GM21576 (cell line): ENCODE data around the gene KATNIP.

ENCODE experiments used
- ATAC-seq: cut with Tn5 transposase; IDR thresholded peaks from one replicate; pipeline ENCODE4 v1.9.1; 2021; ENCODE audit warnings: mild to moderate bottlenecking, moderate library complexity; ENCODE audit not compliant: unreplicated experiment

The KATNIP gene

DNA sequence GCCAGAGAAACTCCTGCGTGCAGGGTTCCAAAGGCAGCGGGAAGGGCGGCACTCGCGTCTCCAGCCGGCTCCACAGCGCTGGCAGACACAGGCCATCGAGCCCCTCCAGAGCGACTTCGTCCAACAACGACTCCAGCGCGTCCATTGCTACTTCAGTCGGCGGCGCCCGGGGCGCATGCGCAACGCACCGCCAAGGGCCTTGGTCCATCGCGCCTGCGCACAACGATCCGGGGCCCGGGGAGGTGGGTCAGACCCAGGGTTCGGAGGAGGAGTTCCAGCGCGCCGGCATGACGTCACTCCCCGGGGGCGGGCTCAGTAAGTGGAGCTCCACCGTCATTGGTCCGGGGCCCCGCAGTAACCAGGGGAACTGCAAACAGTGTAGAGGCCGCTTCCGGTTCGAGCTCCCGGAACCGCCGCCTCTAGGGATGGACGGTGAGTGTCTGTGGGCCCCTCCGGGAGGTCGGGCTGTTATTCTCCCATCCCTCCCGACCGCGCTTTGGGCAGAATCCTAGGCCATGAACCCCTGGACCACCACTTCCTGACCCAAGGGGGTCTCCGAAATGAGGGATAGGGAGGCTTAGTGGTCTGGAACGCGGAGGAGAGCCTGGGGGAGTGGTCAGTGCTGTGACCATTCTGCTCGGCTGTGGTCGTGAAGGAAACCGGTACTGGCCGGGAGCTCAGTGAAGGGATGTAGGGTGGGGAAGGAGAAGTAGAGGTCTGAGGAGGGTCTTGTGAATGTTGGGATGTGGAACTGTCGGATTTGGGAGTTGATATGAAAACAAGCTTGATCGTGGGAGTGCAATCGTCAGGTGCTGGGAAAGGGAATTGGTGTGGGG is at the start of gene KATNIP, which contains the start of gene GTF3C1:
Gene KATNIP (plus strand): TSS at position 399 of the 836 bp plus-strand sequence. CDS start 27 bp downstream, at position 426.
Gene GTF3C1 (minus strand): TSS at position 168 of the 836 bp plus-strand sequence. CDS start 23 bp downstream, at position 145.
- ATAC-seq = peak; percentile 96

DNA sequence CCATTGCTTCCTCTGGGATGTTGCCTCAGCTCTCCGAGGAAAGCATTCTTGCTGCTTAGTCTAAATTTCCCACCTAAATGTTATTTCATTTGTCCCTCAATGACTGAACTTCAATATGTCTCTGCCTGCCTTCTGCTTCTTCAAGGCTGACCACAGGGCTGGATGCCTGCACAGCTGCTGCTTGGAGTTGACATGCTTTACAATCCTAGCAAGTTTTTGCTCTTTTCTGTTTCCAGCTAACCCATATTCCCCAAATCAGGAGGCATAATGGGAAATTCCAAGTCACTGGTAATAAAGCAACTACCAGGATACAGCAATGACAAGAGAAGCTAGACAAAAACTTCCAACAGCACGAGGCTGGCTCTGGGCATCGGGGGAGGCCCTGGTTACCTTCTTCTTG is 49.1 kb upstream of the KATNIP start:
- ATAC-seq = no peak

DNA sequence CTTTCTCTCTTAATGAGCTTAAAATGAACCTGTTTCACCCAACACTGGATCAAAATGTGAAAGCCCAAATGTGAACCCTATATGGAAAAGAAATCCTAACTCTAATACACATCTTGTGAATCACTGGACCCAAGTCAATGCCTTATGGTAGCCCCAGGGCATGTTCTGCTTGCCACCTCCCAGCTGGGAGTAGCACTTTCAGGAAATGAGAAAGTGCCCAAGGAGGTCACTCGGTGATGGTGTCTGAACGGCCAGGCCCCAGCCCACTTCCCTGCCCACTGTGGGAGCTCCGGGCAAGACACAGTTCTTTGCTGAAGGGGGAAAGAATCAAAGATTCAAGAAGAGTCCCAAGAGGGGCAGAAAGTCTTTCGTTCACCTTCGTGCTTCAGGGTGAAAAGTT is 46.3 kb upstream of the KATNIP start:
- ATAC-seq = no peak

DNA sequence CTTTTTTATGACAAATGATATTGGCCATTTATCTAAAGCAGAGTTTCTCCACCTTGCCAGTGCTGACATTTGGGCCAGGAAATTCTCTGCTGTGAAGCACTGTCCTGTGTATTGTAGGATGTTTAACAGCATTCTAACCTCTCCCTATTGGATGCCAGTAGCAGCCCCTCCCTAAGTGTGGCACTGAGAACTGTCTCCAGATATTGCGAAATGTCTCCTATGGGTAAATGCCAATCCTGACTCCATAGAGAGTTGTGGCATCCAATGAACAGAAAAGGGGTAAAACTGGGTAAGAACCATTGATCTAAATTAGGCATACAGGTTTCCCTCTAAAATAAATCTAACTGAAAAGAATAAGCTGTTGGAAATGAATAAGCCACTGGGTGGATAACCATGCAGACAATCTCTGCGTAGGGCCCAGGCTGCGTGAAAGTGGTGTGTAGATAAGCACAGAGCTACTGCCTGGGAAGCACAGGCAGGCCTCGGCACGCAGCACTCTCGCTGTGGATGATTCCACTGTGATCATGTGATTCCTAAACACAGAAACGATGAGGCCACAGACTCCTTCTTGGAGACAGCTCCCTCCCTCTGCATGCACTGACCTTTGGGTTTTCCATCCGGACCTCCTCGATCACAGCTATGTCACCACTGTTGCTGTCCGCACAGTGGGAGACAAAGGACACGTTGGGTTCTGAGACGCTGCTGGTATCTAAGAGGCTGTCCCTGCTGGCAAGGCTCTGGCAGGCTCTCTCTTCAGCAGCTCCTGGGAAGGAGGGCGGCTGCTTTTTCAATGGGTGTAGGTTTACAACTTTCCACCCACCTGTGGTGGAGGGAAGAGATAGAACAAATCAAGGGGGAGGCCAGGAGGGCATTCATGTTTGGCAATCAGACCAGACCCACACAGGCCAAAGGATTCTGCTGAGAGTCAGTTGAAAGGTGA is 44.4 kb upstream of the KATNIP start:
- ATAC-seq = no peak

DNA sequence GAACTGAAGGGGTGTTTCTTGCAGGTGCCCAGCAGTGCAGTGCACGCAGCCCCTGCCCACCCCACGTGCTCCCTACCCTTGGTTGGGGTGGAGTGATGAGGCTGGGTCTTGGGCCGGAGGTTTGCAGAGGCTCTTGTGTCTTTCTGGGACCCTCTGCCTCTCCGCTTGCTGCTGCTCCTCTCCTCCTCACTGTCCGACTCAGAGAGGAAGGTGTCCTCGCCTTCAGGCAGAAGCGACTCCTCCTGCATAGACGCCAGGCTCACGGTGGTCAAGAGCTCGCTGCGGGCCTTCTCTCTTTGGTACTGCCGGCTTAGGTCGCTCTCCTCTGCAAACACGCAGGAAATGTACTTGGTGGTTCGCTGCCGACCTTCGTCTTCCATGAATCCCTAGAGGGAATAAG is 43.2 kb upstream of the KATNIP start:
- no peak for ATAC-seq

DNA sequence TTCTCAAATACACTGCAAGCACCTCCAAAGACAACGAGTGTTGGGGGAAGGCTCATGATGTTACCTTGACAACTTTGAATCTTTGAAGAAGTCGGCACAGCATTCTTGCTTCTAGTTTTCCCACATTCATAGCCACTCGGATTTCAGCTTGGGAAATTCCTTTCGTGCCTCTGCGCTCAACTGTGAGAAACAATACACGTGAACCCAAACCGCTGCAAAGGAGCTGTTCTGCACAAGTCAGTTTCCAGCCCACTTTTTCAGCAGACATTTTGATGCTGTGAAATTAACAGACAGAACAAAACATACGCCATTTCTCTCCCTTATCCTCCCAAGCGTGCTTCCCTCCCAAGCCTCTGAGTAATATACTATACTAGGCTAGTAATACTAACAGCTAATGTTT is 41.5 kb upstream of the KATNIP start:
- ATAC-seq = no peak

DNA sequence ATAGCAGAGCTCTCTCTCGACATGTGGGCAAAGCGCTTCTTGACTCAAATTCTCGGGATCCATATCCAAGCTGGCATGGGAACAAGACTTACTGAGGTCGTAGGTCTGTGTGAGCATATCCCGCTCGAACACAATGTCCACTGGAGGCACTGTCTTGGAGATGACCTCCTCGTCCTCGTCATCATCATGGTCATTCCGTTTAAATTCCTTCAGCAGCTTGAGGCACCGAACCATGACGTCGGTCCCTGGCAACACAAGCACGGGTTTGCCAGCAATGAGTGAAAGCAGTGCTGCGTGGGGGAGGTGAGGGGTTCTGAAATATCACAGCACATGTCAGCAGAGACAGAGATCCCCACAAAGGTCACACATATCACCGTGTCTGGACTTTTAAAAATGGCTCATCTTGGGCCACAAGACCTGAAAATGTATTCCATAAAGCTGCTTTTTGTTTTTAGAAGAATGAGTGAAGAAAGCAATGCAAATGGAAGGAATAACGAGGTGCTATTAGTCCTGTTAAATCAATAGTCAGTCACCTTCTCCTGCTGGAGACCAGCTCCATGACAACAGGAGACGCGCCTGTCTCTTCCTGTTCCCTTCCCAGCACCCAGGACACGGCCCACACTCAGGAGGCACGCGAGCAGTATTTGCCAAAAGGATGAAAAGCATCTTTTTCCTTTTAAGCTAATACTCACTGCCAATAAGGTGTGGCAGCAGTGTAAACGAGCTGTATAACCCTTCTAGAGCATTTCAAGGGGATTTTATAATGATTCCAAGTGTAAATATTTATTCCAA is 38.1 kb upstream of the KATNIP start:
- ATAC-seq = no peak

DNA sequence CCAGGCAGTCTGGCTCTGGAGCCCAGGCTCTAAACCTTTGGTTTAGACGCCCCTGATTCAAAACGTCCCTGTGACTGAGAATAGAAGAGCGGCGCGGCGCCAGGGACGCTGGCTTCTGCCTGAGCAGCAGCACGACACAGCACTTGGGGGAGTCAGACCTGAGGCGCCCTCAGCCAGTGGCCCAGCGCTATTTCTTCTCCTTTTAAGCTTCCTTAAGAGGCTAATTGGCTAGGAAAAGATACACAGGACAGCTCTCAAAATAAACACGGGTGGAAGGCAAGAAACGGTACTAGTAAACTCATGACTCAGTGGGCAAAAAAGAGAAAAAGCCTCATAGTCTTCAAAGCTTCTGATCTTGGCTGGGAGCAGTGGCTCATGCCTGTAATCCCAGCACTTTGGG is 35.1 kb upstream of the KATNIP start:
- no peak for ATAC-seq

DNA sequence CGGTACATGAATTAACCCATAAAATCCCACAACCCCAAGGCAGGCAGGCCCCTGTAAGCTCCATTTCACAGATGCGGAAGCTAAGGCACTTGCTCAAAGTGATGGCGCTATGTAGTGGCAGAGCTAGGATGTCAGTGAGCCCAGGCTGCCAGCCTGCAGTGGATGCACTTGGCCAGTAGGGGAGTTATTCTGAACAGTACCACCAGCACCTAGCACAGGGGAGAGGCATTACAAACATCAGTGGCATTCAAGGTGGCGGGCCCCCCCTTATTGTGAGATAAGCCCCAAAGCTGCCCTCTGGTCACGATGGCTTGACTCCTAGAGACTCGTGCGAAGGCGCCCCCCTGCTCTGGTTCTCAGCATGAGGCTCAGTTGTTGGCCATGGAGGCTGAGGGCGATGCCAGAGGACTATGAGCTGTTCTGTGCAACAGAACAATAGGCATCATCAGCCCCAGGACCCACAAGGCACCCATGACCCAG is 34.0 kb upstream of the KATNIP start:
- ATAC-seq = peak; percentile 50

DNA sequence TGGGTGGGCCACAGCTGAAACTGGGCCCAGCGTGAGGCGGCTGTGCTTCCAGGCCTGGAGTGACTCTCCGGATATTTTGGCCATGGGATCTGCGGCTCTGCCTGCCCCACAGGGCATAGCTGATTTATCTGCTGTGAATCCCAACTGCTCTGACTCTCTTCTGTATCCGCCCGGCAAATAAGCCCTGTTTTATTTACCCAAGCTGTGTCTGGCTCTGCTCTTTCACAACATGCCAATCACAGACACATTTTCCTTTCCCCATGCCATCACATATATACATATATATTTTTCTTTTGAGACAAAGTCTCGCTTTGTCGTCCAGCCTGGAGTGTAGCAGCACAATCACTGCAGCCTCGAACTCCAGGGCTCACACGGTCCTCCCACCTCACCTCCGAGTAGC is 33.6 kb upstream of the KATNIP start:
- ATAC-seq = no peak

DNA sequence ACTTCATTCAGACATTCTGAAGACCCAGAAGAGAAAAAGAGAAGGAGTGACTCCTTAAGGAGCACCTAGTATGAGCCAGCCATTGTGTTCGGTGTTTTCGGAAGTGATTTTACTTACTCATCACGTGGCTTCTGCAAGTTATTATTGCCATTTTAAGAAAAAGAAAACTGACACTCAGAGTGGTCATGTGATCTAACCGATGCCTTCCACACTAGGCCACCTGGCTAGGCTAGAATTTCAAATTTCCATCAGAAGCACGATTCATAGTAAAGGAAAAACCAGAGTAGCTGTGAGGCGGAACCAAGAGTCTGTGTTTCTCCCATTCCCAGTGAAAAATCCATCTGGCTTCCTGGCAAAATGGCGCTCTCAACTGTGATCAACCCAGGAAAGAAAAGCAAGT is 32.3 kb upstream of the KATNIP start:
- ATAC-seq = no peak

DNA sequence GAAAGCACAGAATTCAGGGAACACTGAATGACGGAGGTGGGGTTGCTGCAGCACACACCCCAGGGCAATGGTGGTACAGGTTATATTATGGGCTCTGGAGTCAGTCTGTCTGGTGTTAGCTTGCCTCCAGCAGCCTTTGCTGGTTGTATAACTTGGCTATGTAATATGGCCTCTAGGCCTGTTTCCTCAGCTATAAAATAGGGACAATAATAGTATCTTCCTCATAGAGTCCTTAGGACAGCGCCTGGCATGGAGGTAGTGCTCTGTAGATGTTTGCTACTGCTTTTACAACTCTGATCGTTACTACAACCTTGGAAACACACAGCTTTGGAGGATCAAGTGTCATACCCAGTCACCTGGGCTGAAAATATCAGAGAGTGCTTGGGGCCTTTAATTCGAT is 31.7 kb upstream of the KATNIP start:
- ATAC-seq = no peak

DNA sequence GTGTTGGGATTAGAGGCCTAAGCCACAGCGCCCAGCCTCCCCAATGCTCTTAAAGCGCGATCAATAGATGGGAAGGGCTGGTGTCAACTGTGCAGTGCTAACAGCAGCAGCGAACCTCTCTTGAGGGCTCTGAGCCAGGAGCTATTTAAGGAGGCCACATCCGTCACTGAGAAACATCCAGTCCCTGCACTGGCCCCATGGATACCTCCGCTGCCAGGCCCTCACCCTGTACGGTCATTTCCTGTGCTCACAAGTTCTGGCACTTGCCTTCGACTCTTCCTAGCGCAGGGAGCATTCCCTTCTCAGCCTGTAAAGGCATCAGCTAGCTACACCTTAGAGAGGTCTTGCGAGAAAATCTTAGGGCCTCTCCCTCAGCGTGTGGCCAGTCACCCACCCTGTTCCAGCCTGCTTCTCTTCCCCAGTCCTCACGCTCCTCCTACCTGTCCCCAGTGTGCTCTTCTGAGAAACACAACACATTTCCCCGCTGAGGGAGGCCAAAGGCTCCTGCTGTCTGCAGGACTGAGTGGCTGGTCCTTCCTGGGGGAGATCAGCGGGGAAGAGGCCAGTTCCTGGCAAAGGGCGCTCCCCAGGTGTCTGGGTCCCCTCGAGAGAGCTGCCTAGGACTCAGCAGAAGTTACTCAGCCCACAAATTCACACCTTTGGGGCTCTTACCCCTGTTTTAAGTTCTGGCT is 28.8 kb upstream of the KATNIP start:
- no peak for ATAC-seq

DNA sequence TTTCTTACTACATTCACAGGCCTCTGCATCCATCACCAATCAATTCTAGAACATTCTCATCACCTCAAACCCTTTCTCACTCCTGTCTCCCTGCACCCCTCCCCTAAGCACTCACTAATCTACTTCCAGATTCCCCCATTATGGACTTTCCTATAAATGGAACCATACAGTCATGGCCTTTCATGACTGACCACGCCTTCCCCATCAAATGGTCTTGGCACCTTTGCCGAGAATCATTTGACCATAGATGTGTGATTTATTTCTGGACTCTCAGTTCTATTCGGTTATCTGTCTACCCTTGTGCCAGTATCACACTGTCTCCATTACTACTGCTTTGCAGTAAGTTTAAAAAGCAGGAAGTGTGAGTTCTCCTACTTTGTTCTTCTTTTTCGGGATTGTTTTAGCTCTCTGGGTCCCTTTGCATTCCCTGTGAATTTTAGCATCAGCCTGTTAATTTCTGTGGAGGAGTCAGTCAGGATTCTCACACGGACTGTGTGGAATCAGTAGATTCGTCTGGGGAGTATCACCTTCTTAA is 27.7 kb upstream of the KATNIP start:
- no peak for ATAC-seq

DNA sequence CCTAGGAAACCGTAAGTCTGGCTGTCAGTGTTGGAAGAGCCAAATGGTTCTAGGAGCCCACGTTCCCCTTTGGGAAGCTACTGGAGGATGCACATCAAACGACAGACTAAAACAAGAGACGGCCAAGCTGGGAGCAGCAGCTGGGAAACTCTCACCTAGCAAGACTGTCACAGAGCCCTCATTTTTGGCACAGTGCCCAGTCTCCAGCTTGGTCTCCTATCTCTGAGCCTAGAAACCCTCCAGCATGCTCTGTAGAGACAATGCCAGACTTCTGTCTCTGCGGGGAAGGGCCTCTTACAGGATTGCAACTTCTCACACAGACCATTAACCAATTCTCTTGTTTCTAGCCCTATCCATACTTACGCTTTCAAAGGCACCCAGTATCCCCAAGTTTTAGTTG is 23.8 kb upstream of the KATNIP start:
- no peak for ATAC-seq

DNA sequence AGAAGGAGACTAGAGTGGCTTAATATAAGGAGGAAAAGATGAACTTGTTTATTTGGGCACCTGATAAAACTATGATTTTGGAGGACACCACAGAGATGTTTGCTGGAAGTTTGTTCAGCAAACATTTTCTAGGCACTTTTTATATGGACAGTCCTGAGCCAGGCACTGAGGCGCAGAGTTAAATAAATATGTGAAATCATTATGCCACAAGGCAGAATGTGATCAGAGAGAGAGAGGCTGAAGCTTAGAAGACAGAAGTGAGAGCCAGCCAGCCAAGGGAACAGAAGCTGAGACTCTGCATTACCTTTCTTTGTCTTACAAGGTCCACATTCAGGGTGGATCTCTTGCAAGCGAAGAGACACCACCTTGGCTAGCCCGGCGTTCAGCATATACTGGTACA is 21.6 kb upstream of the KATNIP start:
- no peak for ATAC-seq

DNA sequence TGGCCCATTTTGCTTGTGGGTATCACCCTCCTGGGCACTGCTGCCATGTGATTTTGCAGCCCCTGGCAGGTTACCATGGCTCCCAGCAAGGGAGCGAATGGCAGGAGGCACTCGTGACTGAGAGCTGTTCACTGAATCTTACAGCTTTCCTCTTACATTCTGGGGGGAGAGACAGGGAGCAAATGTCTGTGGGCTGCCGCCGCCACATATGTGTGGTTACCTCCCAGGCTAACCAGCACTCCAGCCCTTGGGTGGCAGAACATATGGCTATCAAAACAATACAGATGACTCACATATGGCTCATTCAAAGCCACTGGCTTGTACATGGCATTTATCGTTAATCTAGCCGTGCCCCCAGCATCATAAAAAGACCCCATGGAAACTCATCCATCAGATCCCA is 20.0 kb upstream of the KATNIP start:
- no peak for ATAC-seq

DNA sequence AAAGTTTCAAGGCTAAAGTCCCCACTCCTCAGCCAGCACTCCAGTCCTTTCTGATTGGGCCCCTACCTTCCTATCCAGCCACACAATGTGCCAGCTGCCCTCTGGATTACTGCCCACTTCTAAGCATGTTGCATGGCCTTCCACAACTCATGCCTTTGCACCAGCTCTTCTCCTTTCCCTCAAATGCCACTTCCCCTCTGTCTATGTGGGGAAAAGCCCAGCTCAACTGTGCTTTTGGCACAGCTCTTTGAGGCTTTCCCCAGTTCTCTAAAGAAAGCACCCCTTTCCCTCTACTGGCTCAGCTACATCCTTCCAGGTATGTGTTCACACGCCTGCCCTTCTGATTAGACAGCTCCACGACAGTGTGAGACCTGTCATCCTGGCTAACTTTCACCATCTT is 18.8 kb upstream of the KATNIP start:
- no peak for ATAC-seq

DNA sequence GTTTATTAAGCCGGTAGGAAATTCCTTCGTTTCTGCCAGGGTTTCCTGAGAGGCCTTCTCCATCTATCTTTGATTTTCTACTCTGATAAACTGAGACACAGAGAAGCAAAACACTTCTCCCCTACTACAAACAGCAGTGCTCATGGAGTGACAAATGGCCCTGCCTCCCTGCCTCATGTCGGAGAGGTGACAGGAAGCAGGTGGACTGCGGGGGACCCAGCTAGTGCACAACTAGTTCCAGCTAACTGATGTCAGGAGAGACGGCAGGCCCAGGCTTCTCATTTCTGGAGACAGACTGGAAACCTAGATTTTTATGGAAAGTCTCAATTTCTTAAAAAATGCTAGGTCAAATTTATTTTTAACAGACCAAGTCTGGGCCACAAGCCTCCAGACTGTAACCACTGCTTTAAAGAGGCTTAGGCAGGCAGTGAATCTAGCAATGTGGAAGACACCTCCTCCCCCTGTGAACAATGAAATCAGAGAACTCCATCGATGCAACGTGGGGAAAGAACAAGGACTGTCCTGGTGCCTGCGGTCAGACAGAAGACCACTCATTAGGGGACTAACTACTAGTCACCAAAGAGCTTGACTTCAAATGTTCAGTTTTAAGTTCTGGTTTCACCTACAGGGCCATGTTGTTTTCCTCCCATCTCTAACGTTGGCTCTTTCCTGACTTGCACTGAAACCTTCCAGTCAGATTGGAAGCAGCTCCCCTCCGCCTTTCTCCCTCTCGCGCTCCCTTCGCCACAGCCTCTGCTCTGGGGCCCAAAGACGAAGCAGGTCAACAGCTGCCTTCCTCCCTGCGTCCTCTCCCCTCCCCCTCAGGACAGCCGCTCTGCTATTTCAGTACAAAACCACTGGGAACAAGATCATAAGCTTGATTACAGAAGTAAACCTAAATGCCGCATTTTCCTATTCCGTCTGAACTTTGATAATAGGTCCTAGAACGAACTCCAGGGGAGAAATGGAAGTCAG is 17.8 kb upstream of the KATNIP start:
- no peak for ATAC-seq
